ENCODE results near the gene MRPL22.

Gene MRPL22

DNA sequence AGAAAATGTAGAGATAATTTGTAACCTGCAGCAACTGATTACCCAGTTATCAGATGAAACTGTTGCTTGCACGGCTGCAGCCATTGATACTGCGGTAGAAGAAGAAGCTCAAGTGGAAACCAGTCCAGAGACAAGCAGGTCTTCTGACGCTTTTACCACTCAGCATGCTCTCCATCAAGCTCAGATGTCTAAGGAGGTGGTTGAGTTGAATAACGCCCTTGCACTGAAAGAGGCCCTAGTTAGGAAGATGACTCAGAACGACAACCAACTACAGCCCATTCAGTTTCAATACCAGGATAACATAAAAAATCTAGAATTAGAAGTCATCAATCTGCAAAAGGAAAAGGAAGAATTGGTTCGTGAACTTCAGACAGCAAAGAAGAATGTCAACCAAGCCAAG is 74.4 kb downstream of the MRPL22 start:
- TF ChIP-seq, protein P1, sequence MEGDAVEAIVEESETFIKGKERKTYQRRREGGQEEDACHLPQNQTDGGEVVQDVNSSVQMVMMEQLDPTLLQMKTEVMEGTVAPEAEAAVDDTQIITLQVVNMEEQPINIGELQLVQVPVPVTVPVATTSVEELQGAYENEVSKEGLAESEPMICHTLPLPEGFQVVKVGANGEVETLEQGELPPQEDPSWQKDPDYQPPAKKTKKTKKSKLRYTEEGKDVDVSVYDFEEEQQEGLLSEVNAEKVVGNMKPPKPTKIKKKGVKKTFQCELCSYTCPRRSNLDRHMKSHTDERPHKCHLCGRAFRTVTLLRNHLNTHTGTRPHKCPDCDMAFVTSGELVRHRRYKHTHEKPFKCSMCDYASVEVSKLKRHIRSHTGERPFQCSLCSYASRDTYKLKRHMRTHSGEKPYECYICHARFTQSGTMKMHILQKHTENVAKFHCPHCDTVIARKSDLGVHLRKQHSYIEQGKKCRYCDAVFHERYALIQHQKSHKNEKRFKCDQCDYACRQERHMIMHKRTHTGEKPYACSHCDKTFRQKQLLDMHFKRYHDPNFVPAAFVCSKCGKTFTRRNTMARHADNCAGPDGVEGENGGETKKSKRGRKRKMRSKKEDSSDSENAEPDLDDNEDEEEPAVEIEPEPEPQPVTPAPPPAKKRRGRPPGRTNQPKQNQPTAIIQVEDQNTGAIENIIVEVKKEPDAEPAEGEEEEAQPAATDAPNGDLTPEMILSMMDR (IDR thresholded peaks at IDR 0.05; ENCODE audit: control extremely low read depth, extremely low read depth, low read depth, missing control alignments), result no peak
- DNase-seq (ENCODE audit: extremely low spot score), result no peak
- POLR2A ChIA-PET, result no interaction called here
- CTCF ChIA-PET, result no interaction called here

GRCh38 chr5:155017610-155018009 is 76.7 kb downstream of the MRPL22 start:
- ChIA-PET POLR2A (no interaction called here), CTCF (interaction anchor here (1.1 to 1.4 kb wide), 2 partner anchors 10 to 22 kb away, joined by 3 to 4 read pairs; no protein-coding TSS in a partner anchor)
- TF ChIP-seq, protein P1 (IDR thresholded peaks at IDR 0.05; ENCODE audit: control extremely low read depth, extremely low read depth, low read depth, missing control alignments), result no peak
- DNase-seq (ENCODE audit: extremely low spot score), result peak; percentile 56

Data from GM10248 (cell line).